Choroid plexus epithelial cell (primary cell): Measurements from ENCODE around the gene GTF3C4.

ENCODE experiments used
- DNase-seq: peaks from one replicate; pipeline ENCODE4 v3.0.0-alpha.2; 2010; ENCODE audit warnings: low read depth
- H3K4me3 ChIP-seq: 2 replicates; pipeline ENCODE4 v1.5.1; 2011; ENCODE audit warnings: low read depth, mild to moderate bottlenecking, control low read depth, low read length, moderate library complexity
- TF ChIP-seq, protein P1 (sequence below): conservative IDR thresholded peaks from 2 replicates; pipeline ENCODE4 v1.5.1; 2011; ENCODE audit warnings: low read depth, mild to moderate bottlenecking, control low read depth, inconsistent platforms, low read length, moderate library complexity

Gene GTF3C4

GRCh38 chr9:132673355-132673754, 3.1 kb downstream of the GTF3C4 start:
- TF ChIP-seq, protein P1, sequence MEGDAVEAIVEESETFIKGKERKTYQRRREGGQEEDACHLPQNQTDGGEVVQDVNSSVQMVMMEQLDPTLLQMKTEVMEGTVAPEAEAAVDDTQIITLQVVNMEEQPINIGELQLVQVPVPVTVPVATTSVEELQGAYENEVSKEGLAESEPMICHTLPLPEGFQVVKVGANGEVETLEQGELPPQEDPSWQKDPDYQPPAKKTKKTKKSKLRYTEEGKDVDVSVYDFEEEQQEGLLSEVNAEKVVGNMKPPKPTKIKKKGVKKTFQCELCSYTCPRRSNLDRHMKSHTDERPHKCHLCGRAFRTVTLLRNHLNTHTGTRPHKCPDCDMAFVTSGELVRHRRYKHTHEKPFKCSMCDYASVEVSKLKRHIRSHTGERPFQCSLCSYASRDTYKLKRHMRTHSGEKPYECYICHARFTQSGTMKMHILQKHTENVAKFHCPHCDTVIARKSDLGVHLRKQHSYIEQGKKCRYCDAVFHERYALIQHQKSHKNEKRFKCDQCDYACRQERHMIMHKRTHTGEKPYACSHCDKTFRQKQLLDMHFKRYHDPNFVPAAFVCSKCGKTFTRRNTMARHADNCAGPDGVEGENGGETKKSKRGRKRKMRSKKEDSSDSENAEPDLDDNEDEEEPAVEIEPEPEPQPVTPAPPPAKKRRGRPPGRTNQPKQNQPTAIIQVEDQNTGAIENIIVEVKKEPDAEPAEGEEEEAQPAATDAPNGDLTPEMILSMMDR, result peak; percentile 42
- peak; percentile 70 for DNase-seq
- peak overlapping the region; percentile 26 for H3K4me3 ChIP-seq

DNA sequence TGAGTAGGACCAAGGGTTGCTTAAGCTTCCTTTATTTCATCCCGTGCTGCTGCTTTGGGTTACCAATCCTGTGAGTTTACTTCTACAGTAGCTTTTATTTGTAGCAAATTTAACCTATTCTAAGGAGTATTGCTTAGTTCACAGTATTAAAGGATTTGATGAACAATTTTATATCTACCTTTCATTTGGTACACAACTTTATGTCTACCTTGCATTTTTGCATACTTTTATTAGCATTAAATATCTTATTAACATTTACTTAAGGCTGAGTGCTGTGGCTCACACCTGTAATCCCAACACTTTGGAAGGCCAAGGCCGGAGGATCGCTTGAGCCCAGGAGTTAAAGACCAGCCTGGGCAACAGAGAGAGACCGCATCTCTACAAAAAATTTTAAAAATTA, 4.2 kb downstream of the GTF3C4 start:
- DNase-seq, result no peak

DNA sequence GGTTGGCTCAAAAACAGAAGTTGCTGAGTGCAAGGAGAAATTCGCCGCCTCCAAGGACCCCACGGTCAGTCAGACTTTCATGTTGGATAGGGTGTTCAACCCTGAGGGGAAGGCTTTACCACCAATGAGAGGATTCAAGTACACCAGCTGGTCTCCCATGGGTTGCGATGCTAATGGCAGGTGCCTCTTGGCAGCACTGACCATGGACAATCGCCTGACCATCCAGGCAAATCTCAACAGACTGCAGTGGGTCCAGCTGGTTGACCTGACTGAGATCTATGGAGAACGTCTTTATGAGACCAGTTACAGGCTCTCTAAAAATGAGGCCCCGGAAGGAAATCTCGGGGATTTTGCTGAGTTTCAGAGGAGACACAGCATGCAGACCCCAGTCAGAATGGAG, 7.7 kb downstream of the GTF3C4 start:
- TF ChIP-seq, protein P1, result no peak
- H3K4me3 ChIP-seq, result no peak overlapping the region
- no peak for DNase-seq

More for the DNA sequence above, 4.2 kb downstream of the GTF3C4 start:
- no peak overlapping the region for H3K4me3 ChIP-seq
- TF ChIP-seq, protein P1, result no peak

DNA sequence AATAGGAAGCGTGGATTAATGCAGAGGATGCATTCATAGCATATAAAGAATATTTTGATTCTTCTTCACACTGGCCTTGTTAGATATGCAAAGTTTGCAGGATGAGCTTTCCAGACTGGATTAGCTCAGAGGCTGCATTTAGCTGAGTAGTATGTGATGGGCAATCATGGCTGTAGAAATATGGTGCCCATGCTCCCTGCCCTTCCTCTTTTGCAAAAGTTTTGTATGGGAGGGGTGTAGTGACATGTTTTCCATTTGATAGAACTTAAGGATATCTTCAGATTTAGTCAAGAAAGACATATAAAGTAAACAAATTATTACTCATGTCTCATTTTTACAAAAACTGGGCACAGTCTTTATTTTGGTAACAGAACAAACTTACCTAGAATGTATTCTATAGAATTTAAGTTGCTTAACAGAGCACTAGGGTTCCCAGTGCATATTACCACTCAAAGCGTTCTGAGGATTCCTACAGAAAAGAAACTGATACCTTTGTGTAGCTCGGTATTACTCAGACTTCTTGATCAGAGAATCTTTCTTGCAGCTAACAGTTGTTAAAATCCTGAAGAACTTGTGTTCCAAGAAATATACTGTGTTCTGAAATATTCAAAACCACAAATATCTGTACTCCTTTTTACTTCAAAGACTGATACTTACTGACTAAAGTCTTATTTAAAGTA, 9.8 kb downstream of the GTF3C4 start:
- H3K4me3 ChIP-seq, result no peak overlapping the region
- no peak for DNase-seq
- TF ChIP-seq, protein P1, result no peak

- TF ChIP-seq, protein P1, result no peak
- H3K4me3 ChIP-seq, result no peak overlapping the region
- peak; percentile 54 for DNase-seq
Measured at GRCh38 chr9:132681561-132681960, 11.3 kb downstream of the GTF3C4 start.

DNA sequence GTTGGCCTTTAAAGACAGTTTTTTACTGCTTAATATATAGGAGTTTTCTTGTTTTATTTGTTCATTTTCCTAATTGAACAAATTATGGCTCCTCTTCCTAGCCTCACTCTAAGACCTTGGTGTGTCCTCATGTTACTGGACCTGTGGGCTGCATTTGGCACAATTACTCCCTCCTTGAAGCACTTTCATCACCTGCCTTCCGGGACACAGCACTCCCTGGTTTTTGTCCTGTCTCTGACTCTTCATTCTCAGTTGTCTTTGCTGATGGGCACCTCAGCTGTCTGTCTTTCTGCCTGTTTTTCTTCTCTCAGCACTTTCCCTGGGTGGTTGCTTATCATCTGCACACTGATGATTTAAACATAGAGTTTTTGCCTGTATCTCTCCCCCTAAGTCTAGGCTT, 13.6 kb downstream of the GTF3C4 start:
- no peak for DNase-seq
- TF ChIP-seq, protein P1, result no peak
- H3K4me3 ChIP-seq, result no peak overlapping the region

DNA sequence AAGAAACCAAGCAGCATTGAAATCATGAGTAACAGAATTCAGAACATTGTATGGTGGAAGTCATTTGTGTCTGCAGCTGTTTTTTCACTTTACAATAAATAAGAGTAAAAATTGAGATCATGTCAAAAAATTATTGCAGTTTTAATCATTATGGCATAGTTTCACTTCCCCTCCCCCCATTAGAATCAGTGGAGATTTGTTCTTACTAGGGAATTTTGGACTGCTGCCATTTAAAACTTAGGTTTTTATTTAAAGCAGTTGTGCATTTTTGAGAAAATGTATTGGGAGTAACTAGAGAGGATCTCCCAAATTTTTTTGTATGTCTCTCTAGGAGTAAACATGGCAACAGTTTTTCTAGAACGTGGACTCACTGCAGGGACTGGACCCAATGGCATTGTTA, 20.4 kb downstream of the GTF3C4 start:
- peak; percentile 39 for DNase-seq
- TF ChIP-seq, protein P1, result no peak
- no peak overlapping the region for H3K4me3 ChIP-seq
